HG03571 (cell line): ENCODE results near the gene ITFG1.
"Not testable (repeated sequence)": the region's sequence is repeated elsewhere in the genome, so short reads cannot be mapped to it uniquely, and the experiment has no call there.

ENCODE experiments used
- ATAC-seq: cut with Tn5 transposase; IDR thresholded peaks from one replicate; pipeline ENCODE4 v1.9.1; 2021; ENCODE audit not compliant: unreplicated experiment

Gene ITFG1

GRCh38 chr16:47473792-47474191 lies 12.9 kb upstream of the ITFG1 start:
- no peak for ATAC-seq

DNA sequence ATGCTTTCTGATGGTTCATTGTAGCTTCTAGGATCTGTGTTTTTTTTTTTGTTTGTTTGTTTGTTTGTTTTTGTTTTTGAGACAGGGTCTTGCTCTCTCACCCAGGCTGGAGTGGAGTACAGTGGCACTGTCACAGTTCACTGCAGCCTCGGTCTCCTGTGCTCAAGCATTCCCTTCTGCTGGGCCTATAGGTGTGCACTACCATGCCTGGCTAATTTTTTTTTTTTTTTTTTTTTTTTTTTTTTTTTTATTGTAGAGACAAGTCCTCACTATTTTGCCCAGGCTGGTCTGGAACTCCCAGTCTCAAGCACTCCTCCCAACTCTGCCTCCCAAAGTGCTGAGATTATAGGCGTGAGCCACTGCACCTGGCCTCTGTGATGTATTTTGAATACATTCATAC lies 12.1 kb upstream of the ITFG1 start:
- not testable (repeated sequence) for ATAC-seq

GRCh38 chr16:47470810-47471209 lies 9.9 kb upstream of the ITFG1 start:
- no peak for ATAC-seq

DNA sequence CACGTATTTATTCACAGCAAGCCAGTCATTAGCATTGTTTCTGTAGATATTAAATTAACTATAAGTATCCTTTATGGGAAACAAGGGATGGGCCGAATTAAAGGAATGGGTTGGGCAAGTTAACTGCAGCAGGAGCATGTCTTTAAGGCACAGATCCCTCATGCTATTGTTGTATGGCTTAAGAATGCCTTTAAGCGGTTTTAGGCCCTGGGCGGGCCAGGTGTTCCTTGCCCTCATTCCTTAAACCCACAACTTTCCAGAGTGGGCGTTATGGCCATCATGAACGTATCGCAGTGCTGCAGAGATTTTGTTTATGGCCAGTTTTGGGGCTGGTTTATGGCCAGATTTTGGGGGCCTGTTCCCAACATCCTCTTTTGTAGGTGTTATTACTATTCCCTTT lies 9.3 kb upstream of the ITFG1 start:
- ATAC-seq: no peak

DNA sequence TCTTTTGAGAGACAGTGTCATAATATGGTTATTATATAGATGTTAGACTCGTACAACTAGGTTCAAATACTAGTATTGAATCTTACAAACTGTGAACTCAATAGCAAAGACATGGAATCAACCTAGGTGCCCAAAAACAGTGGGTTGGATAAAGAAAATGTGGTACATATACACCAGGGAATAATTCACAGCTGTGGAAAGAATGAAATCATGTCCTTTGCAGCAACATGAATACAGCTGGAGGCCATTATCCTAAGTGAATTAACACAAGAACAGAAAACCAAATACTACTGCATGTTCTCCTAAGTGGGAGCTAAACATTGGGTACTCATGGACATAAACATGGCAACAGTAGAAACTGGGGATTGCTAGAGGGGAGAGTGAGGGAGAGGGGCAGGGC lies 8.4 kb upstream of the ITFG1 start:
- ATAC-seq: no peak

DNA sequence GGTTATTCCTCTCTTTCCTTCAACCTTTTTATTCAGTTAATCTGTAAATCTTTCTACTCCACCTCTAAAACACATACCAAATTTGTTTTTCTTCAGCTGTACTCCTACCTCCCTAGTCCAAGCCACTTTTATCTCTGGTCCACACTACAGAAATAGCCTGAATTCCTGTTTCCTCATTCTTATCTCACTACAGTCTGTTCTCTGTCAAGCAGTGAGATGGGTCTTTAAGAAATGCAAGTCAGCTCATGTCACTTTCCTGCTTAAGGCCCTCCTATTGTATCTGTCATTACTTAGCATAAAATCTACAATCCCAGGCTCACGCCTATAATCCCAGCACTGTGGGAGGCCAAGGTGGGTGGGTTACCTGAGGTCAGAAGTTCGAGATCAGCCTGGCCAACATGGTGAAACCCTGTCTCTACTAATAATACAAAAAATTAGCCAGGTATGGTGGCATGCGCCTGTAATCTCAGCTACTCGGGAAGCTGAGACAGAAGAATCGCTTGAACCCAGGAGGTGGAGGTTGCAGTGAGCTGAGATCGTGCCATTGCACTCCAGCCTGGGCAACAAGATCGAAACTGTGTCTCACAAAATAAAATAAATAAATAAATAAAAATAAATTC lies 7.3 kb upstream of the ITFG1 start:
- not testable (repeated sequence) for ATAC-seq

- no peak for ATAC-seq
These were observed 6.6 kb upstream of the ITFG1 start for GRCh38 chr16:47467501-47467900.

DNA sequence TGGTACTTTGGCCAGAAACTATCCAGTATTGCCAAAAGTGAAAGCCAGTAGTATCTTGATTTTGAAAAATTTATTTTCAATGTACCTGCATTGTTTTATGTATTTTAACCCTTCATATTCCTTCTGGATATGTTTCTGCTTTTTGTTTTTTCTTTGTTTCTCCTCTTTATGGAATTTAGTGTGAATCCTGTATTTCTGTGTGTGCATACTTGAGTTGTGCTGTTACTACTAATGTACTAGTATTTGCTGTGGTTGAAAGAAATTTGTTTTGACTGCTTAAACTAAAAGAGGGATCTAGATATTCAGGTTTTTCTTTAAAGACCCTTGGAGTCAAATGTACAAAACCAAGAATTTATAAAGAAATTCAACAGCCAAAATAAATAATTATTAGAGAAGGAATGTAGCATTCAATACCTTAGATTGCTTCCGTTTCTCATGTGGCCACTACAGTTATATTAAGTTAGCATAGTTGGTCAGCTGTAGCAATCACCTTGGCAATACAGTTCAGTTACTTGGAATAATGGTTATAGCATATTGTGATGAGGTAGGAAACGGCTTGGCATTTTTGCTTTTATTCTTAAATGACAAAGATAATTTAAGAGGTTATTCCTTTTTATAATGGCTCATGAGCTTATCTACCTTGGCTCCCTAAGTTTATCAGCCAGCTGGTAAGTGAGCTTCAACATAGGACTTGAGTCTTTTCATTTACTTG lies 5.2 kb upstream of the ITFG1 start:
- ATAC-seq: no peak

DNA sequence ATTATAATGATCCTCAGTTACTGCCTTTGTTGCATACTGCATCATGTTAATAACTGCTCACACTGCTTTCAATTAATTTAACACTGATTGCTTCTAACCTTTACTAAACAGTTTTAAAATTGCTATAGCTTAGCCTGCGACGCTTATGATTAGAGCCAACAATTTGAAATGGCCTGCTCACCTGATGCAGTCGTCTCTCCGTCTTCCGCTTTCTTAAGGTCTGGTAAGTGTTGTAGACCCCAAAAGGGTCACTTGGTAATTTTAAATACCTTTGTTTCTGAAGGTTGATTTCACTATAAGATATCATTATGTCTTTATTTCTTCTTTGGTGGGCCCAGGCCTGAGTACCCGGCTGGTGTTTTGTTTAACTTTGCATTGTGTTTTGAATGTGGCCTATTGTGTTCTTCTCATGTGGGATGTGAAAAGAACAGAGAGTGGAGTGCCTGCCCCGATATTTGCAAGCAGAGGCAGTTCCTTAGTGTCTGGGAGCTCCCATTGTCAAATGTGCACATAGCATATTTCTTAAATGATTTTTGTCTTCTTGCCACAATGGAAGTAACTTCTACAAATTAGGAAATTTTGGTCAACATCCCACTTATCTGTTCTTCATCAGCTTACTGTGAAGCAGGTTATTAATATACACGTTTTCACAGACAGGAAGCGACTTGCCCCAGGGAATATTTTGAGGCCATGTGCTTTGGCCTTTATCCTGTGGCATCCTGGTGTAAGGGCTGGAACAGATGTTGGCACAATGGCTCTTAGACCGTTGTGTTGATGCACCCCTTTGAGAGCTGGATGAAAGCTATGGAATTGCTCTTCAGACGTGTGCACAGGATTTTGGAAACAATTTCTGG lies 3.1 kb upstream of the ITFG1 start:
- no peak for ATAC-seq

DNA sequence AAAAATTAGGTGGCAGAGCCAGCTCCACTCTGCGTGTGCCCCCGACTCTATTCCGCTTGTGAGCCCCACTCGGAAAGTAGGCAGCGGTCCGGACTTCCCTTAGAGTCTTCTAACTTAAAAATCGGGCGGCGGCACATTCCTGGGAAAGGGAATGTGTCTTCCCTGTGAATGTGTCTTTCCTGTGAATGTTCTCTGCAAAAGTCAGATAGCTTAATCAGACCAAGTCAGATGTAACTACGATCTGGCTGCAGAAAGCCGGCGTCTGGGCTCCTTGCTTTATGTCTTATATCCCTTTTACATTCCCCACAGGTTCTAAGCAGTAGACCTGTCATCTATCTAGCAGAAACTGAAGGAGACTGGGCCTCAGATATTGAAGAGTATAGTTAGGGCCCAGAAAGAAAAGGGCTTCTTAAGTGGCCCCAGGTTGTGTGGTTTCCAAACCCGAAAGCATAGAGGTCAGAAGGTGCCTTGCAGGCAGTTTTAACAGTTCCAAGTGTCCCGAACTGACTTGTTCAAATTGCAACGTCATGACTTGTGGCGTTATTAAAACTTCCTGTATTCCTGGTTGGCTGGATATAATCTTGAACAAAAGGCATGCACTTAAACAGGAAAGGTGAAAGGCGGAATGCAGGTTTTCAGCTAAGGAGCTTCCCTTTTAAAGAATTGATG lies 869 bp upstream of the ITFG1 start:
- no peak for ATAC-seq

- no peak for ATAC-seq
These were observed 528 bp downstream of the ITFG1 start for GRCh38 chr16:47460359-47460710.

- ATAC-seq: no peak
These were observed 1.3 kb downstream of the ITFG1 start for GRCh38 chr16:47459603-47460002.

GRCh38 chr16:47458331-47458730 lies 2.5 kb downstream of the ITFG1 start:
- no peak for ATAC-seq

GRCh38 chr16:47449788-47450187 lies 11.1 kb downstream of the ITFG1 start:
- ATAC-seq: no peak

DNA sequence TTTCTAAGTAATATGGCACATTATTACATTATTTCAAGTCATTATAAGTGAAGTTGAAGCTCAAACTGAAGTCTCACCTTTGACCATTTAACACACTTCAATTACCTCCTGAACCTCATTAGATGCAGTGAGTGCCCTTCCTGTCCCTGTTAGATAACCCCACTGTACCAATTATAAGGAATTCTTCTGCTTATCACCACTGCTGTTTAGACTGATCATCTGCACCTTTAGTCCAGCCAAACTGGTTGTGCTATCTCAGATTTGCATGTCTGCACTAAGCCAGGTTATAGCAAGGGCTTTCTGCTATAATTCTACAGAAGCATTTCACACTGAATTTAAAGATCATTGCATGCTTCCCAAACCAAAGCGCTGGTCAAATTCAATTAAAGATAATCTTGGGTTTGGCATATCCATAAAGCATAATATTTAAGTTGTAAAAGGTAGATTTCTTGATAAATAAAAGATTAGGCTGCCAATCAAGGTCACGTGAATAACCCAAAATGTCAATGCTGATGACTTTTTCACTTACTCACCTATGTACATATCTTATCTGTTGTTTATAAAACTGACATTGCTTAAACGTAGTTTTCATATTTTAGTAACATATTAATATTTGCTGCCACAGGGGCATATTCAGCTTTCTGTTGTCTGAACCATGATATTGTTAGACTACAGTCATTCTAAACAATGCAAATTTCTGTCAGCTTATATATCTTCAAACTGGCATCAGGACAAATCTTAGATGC lies 11.9 kb downstream of the ITFG1 start:
- no peak for ATAC-seq

DNA sequence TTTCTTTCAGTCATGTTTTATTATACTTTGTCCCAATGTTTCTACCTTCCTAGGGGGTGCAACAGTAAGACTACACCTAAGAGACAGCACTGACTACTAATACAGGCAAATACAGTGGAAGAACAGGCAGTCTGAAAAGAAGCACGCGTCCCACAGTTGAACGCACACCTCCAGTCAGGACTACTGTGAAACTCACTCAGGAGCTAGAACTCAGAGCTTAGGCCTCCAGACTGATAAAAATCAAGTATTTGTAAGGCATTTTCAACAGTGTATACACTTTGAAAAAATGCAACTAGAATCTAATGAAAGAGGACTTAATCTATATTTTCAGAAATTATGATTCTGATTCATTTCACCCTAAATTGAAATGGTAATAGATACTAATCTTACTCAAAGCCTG lies 14.4 kb downstream of the ITFG1 start:
- ATAC-seq: no peak

DNA sequence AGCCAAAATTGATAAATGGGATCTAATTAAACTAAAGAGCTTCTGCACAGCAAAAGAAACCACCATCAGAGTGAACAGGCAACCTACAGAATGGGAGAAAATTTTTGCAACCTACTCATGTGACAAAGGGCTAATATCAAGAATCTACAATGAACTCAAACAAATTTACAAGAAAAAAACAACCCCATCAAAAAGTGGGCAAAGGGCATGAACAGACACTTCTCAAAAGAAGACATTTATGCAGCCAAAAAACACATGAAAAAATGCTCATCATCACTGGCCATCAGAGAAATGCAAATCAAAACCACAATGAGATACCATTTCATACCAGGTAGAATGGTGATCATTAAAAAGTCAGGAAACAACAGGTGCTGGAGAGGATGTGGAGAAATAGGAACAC lies 18.0 kb downstream of the ITFG1 start:
- ATAC-seq: not testable (repeated sequence)

GRCh38 chr16:47440066-47440465 lies 20.8 kb downstream of the ITFG1 start:
- ATAC-seq: not testable (repeated sequence)

- ATAC-seq: not testable (repeated sequence)
These were observed 26.6 kb downstream of the ITFG1 start for GRCh38 chr16:47434274-47434673.

DNA sequence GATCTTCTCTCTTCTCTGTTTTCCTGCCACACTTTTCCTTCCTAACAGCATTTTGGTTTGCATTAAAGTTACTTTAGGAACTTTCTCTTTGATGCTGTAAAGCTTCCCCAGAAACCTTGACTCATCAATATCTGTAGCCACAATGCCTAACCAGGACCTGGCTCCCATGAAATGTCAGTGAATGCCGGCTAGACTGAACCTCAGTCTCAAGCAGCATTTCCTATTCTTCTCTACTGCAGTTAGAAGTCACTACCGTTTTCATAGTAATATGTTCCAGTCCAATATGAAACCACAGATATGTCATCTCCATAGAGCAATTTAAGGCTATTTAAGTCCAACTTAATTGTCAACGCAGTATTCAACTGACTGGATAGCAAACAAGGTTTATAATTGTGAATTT lies 28.9 kb downstream of the ITFG1 start:
- no peak for ATAC-seq

DNA sequence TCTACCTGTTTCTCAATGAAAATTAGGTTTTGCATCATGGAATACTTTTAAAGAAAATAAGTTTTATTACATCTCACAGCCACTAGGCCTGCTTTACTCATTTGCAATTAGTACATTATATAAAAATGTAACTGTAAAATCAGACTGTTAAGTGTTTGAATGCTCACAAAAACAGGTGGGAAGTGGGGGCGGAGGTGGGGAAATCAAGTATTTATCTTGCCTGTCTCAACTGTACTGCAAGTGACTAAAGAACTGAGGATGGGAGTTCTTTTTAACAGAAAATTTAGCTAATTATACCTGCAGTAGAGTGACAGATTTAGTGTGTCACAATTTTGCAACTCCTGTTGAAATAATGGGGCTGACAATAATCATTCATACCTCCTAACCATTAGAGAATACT lies 34.1 kb downstream of the ITFG1 start:
- ATAC-seq: no peak
